Renal pelvis (tissue), 12 donors: ENCODE data around the gene NDNF. TPM values are rescaled to one million over a fixed set of nuclear protein-coding genes. Genes with fewer than 3 reads are reported as not detected.

Experiments
- DNase-seq: peaks from one replicate; pipeline ENCODE4 v3.0.0-alpha.2; 2013
- long read RNA-seq, 16 experiments: transcript quantifications; one replicate each; lab custom pipeline, GENCODE V29; 2026
- polyA plus RNA-seq, 3 donors: library from polyadenylated mRNA; unstranded; fragments of 120-200 nt; gene quantifications; one replicate each; pipeline ENCODE4 v1.2.1, GENCODE V29; 2013; ENCODE audit not compliant: insufficient read length in 3 of 3

NDNF gene
- 10 to 100 TPM; 56.9 to 60.5 (median 58.8) TPM for polyA plus RNA-seq
- long read RNA-seq, donor 1, transcript NDNF-201 (4 exons, 2,885 nt): major isoform, 23 of 24 reads
- long read RNA-seq, donor 1, partial matches to known transcripts: 0 of 24 reads
- long read RNA-seq, donor 1, other reads (novel, unspliced or antisense): 0 of 24 reads
- long read RNA-seq, donor 2, transcript NDNF-201 (4 exons, 2,885 nt): major isoform, 18 of 18 reads
- long read RNA-seq, donor 2, partial matches to known transcripts: 0 of 18 reads
- long read RNA-seq, donor 2, other reads (novel, unspliced or antisense): 0 of 18 reads
- long read RNA-seq, donor 3, transcript NDNF-201 (4 exons, 2,885 nt): major isoform, 25 of 26 reads
- long read RNA-seq, donor 3, partial matches to known transcripts: 0 of 26 reads
- long read RNA-seq, donor 3, other reads (novel, unspliced or antisense): 0 of 26 reads
- long read RNA-seq, donor 4, transcript NDNF-201 (4 exons, 2,885 nt): major isoform, 13 of 13 reads
- long read RNA-seq, donor 4, partial matches to known transcripts: 0 of 13 reads
- long read RNA-seq, donor 4, other reads (novel, unspliced or antisense): 0 of 13 reads
- long read RNA-seq, donor 5, transcript NDNF-201 (4 exons, 2,885 nt): major isoform, 11 of 11 reads
- long read RNA-seq, donor 5, partial matches to known transcripts: 0 of 11 reads
- long read RNA-seq, donor 5, other reads (novel, unspliced or antisense): 0 of 11 reads
- long read RNA-seq, donor 6, transcript NDNF-201 (4 exons, 2,885 nt): major isoform, 19 of 19 reads
- long read RNA-seq, donor 6, partial matches to known transcripts: 0 of 19 reads
- long read RNA-seq, donor 6, other reads (novel, unspliced or antisense): 0 of 19 reads
- long read RNA-seq, donor 7, transcript NDNF-201 (4 exons, 2,885 nt): major isoform, 39 of 44 reads
- long read RNA-seq, donor 7, partial matches to known transcripts: 5 of 44 reads
- long read RNA-seq, donor 7, other reads (novel, unspliced or antisense): 0 of 44 reads
- long read RNA-seq, donor 8, transcript NDNF-201 (4 exons, 2,885 nt): major isoform, 52 of 77 reads
- long read RNA-seq, donor 8, partial matches to known transcripts: 23 of 77 reads
- long read RNA-seq, donor 8, other reads (novel, unspliced or antisense): 0 of 77 reads
- long read RNA-seq, donor 9, transcript NDNF-201 (4 exons, 2,885 nt): major isoform, 17 of 17 reads
- long read RNA-seq, donor 9, partial matches to known transcripts: 0 of 17 reads
- long read RNA-seq, donor 9, other reads (novel, unspliced or antisense): 0 of 17 reads
- long read RNA-seq, donor 10, transcript NDNF-201 (4 exons, 2,885 nt): major isoform, 19 of 34 reads
- long read RNA-seq, donor 10, partial matches to known transcripts: 15 of 34 reads
- long read RNA-seq, donor 10, other reads (novel, unspliced or antisense): 0 of 34 reads
- long read RNA-seq, donor 11, transcript NDNF-201 (4 exons, 2,885 nt): major isoform, 15 of 15 reads
- long read RNA-seq, donor 11, partial matches to known transcripts: 0 of 15 reads
- long read RNA-seq, donor 11, other reads (novel, unspliced or antisense): 0 of 15 reads
- long read RNA-seq, donor 12, transcript NDNF-201 (4 exons, 2,885 nt): major isoform, 23 of 23 reads
- long read RNA-seq, donor 12, partial matches to known transcripts: 0 of 23 reads
- long read RNA-seq, donor 12, other reads (novel, unspliced or antisense): 0 of 23 reads
- long read RNA-seq, donor 13, transcript NDNF-201 (4 exons, 2,885 nt): major isoform, 13 of 13 reads
- long read RNA-seq, donor 13, partial matches to known transcripts: 0 of 13 reads
- long read RNA-seq, donor 13, other reads (novel, unspliced or antisense): 0 of 13 reads
- long read RNA-seq, donor 14, transcript NDNF-201 (4 exons, 2,885 nt): major isoform, 35 of 35 reads
- long read RNA-seq, donor 14, partial matches to known transcripts: 0 of 35 reads
- long read RNA-seq, donor 14, other reads (novel, unspliced or antisense): 0 of 35 reads
- long read RNA-seq, donor 15, transcript NDNF-201 (4 exons, 2,885 nt): major isoform, 7 of 8 reads
- long read RNA-seq, donor 15, partial matches to known transcripts: 0 of 8 reads
- long read RNA-seq, donor 15, other reads (novel, unspliced or antisense): 0 of 8 reads
- long read RNA-seq, donor 16, transcript NDNF-201 (4 exons, 2,885 nt): major isoform, 18 of 28 reads
- long read RNA-seq, donor 16, partial matches to known transcripts: 10 of 28 reads
- long read RNA-seq, donor 16, other reads (novel, unspliced or antisense): 0 of 28 reads

- DNase-seq: peak; percentile 52
Measured at GRCh38 chr4:121072224-121073003, at the start of gene NDNF. TSS of gene NDNF (minus strand) at chr4:121072535. CDS start at chr4:121045837, 26,698 bp downstream.

- no peak for DNase-seq
Measured at GRCh38 chr4:121119715-121120114, 47.4 kb upstream of the NDNF start.

- DNase-seq: no peak
Measured at GRCh38 chr4:121118344-121118743, 46.0 kb upstream of the NDNF start.

GRCh38 chr4:121114756-121115155, 42.4 kb upstream of the NDNF start:
- no peak for DNase-seq

- no peak for DNase-seq
Measured at GRCh38 chr4:121112530-121112929, 40.2 kb upstream of the NDNF start.

GRCh38 chr4:121108557-121108956, 36.2 kb upstream of the NDNF start:
- no peak for DNase-seq

- no peak for DNase-seq
Measured at GRCh38 chr4:121107507-121107906, 35.2 kb upstream of the NDNF start.

GRCh38 chr4:121100093-121100775, 27.9 kb upstream of the NDNF start:
- no peak for DNase-seq

- DNase-seq: no peak
Measured at GRCh38 chr4:121098266-121098665, 25.9 kb upstream of the NDNF start.

- peak; percentile 24 for DNase-seq
Measured at GRCh38 chr4:121096629-121097028, 24.3 kb upstream of the NDNF start.

- DNase-seq: no peak
Measured at GRCh38 chr4:121096191-121096590, 23.9 kb upstream of the NDNF start.

GRCh38 chr4:121094297-121094966, 22.1 kb upstream of the NDNF start:
- DNase-seq: no peak

GRCh38 chr4:121093261-121093660, 20.9 kb upstream of the NDNF start:
- DNase-seq: no peak

- DNase-seq: no peak
Measured at GRCh38 chr4:121091941-121092340, 19.6 kb upstream of the NDNF start.

- no peak for DNase-seq
Measured at GRCh38 chr4:121088867-121089266, 16.5 kb upstream of the NDNF start.

- no peak for DNase-seq
Measured at GRCh38 chr4:121079376-121079775, 7.0 kb upstream of the NDNF start.

- DNase-seq: no peak
Measured at GRCh38 chr4:121077496-121077895, 5.2 kb upstream of the NDNF start.

- DNase-seq: no peak
Measured at GRCh38 chr4:121076416-121076815, 4.1 kb upstream of the NDNF start.
